K562 (cell line): ENCODE results near the gene TAS1R3. TPM values are rescaled to one million over a fixed set of nuclear protein-coding genes. Genes with fewer than 3 reads are reported as not detected.

ENCODE experiments used
- ATAC-seq: fragments of 200-7000 bp; cut with Tn5 transposase; 3 replicates; pipeline ENCODE4 v1.9.1; 2020; ENCODE audit warnings: moderate library complexity
- BruUV-seq: library from RNA; stranded (reverse); fragments of 400-500 nt; replicated peaks from 2 replicates; lab custom pipeline; 2021; lab: Mats Ljungman, UMichigan
- CTCF ChIA-PET: fragments of 300-600 bp; formaldehyde crosslinking; extraction: SDS; loops from one replicate; lab custom pipeline; 2021; ENCODE audit warnings: low intra/inter-chr PET ratio; lab: Yijun Ruan, JAX
- POLR2A ChIA-PET: fragments of 300-600, 350-650 bp; sonication (Branson Sonifier 250); formaldehyde crosslinking; extraction: SDS; loops from one replicate; lab custom pipeline; 2021; ENCODE audit warnings: antibody characterized with exemption, inconsistent platforms; lab: Yijun Ruan, JAX
- DNase-seq, 4 experiments: peaks; one replicate each; pipeline versions ENCODE4 v3.0.0 to v3.0.0-alpha.2; 2011 to 2018; ENCODE audit warnings: low spot score in 3 of 4, mixed read lengths in 3 of 4; ENCODE audit errors: extremely low read depth in 1 of 4
- FAIRE-seq: peaks from 2 replicates; lab custom pipeline; 2011; peaks lifted over from hg19 to GRCh38; lab: Jason Lieb, UNC
- H2AFZ ChIP-seq: 2 replicates; pipeline ENCODE4 v1.6.0; 2011; ENCODE audit warnings: low read depth, low read length, control low read depth, inconsistent platforms
- H3K27ac ChIP-seq: fragments of 200-600 bp; 3 replicates; pipeline ENCODE4 v1.8.0; 2011; ENCODE audit warnings: low read depth, mild to moderate bottlenecking, control low read depth, inconsistent platforms, low read length, moderate library complexity, mixed read lengths; ENCODE audit errors: extremely low read depth
- H3K27me3 ChIP-seq, 2 experiments: fragments of 300-600 bp in 1 of 2; 2 replicates in 1 of 2; 3 replicates in 1 of 2; pipeline versions ENCODE4 v1.6.0 to v1.8.0; 2011; ENCODE audit warnings: inconsistent platforms in 2 of 2, low read length in 2 of 2, mild to moderate bottlenecking in 1 of 2, mixed read lengths in 1 of 2, moderate library complexity in 1 of 2; ENCODE audit not compliant: control insufficient read depth in 2 of 2, insufficient read depth in 2 of 2
- H3K36me3 ChIP-seq: fragments of 300-600 bp; 3 replicates; pipeline ENCODE4 v1.8.0; 2011; ENCODE audit warnings: mild to moderate bottlenecking, low read length, inconsistent platforms; ENCODE audit not compliant: control insufficient read depth, insufficient read depth
- H3K4me1 ChIP-seq, 2 experiments: fragments of 200-600 bp in 1 of 2; replicated peaks in 1 of 2; 2 replicates in 1 of 2; 3 replicates in 1 of 2; pipeline versions ENCODE4 v1.5.1 to v1.8.0; 2011; ENCODE audit warnings: inconsistent platforms in 2 of 2, low read length in 2 of 2, mild to moderate bottlenecking in 1 of 2, mixed read lengths in 1 of 2, moderate library complexity in 1 of 2; ENCODE audit not compliant: control insufficient read depth in 2 of 2, insufficient read depth in 2 of 2
- H3K4me2 ChIP-seq: 2 replicates; pipeline ENCODE4 v1.6.1; 2011; ENCODE audit warnings: low read length, control low read depth, inconsistent platforms, mixed read lengths; ENCODE audit not compliant: insufficient read depth
- H3K4me3 ChIP-seq: fragments of 200-600 bp; sonication (generic), shearing (Covaris generic); 2 replicates; pipeline ENCODE4 v1.5.1; 2016; ENCODE audit warnings: control low read depth, inconsistent platforms
- H3K79me2 ChIP-seq: fragments of 200-600 bp; 3 replicates; pipeline ENCODE4 v1.8.0; 2011; ENCODE audit warnings: low read length, inconsistent platforms; ENCODE audit not compliant: control insufficient read depth, insufficient read depth
- H3K9ac ChIP-seq, 2 experiments: 2 replicates each; pipeline versions ENCODE4 v1.6.0 to v1.6.1; 2011; ENCODE audit warnings: low read depth in 2 of 2, low read length in 2 of 2, control low read depth in 1 of 2, inconsistent platforms in 1 of 2, mild to moderate bottlenecking in 1 of 2, mixed read lengths in 1 of 2; ENCODE audit not compliant: insufficient read depth in 1 of 2
- H3K9me1 ChIP-seq: one replicate; pipeline ENCODE4 v1.6.0; 2011; ENCODE audit warnings: inconsistent platforms, mild to moderate bottlenecking, low read length, moderate library complexity; ENCODE audit not compliant: control insufficient read depth, insufficient read depth
- H3K9me3 ChIP-seq: replicated peaks from 2 replicates; pipeline ENCODE4 v1.5.1; 2011; ENCODE audit warnings: low read depth, low read length, inconsistent platforms; ENCODE audit not compliant: control insufficient read depth, insufficient read depth
- H4K20me1 ChIP-seq: replicated peaks from 2 replicates; pipeline ENCODE4 v1.6.1; 2011; ENCODE audit warnings: low read length, inconsistent platforms, mixed read lengths; ENCODE audit not compliant: control insufficient read depth, insufficient read depth
- ADNP ChIP-seq: fragments of 200-800 bp; sonication (Bioruptor generic); IDR thresholded peaks from 2 replicates; pipeline ENCODE4 v1.6.1; 2016; ENCODE audit warnings: missing genetic modification characterization, missing compliant biosample characterization
- CREB5 ChIP-seq: fragments of 250-450 bp; sonication (Bioruptor Pico); IDR thresholded peaks from 2 replicates; pipeline ENCODE4 v1.5.0; 2020; ENCODE audit warnings: mild to moderate bottlenecking
- FIP1L1 ChIP-seq: fragments of 200-400 bp; formaldehyde crosslinking; IDR thresholded peaks from 2 replicates; pipeline ENCODE4 v1.6.1; 2018; ENCODE audit warnings: mild to moderate bottlenecking, low read depth, low read length; ENCODE audit not compliant: poor library complexity, severe bottlenecking
- HDAC1 ChIP-seq, 2 experiments: fragments of 450-650 bp; IDR thresholded peaks; 2 replicates each; pipeline ENCODE4 v1.6.1; 2016 to 2017; ENCODE audit warnings: inconsistent platforms in 1 of 2, mild to moderate bottlenecking in 1 of 2, moderate library complexity in 1 of 2
- MAZ ChIP-seq, 2 experiments: fragments of 450-650 bp in 1 of 2; sonication (generic) in 1 of 2; formaldehyde crosslinking; IDR thresholded peaks in 1 of 2; conservative IDR thresholded peaks in 1 of 2; 2 replicates each; pipeline versions ENCODE4 v1.4.0 to v1.5.0; 2020; ENCODE audit warnings: mild to moderate bottlenecking in 1 of 2, missing genetic modification reagents in 1 of 2
- MCM7 ChIP-seq, 2 experiments: fragments of 450-650 bp; IDR thresholded peaks; 2 replicates each; pipeline ENCODE4 v1.6.1; 2016 to 2018
- NFIC ChIP-seq: fragments of 450-650 bp; IDR thresholded peaks from 2 replicates; pipeline ENCODE4 v1.6.1; 2017; ENCODE audit warnings: mild to moderate bottlenecking, inconsistent platforms
- SUPT5H ChIP-seq: fragments of 450-650 bp; IDR thresholded peaks from 2 replicates; pipeline ENCODE4 v1.6.1; 2016
- TRIM28 ChIP-seq: fragments of 450-650 bp; IDR thresholded peaks from 2 replicates; pipeline ENCODE4 v1.6.1; 2017
- USF1 ChIP-seq: sonication (generic); formaldehyde crosslinking; IDR thresholded peaks from 2 replicates; pipeline ENCODE4 v1.9.0; 2022; ENCODE audit warnings: mild to moderate bottlenecking, missing genetic modification reagents
- ZBTB2 ChIP-seq: fragments of 450-650 bp; IDR thresholded peaks from 2 replicates; pipeline ENCODE4 v1.6.1; 2016; ENCODE audit warnings: antibody characterized with exemption
- ZNF143 ChIP-seq: sonication (generic); formaldehyde crosslinking; IDR thresholded peaks from 2 replicates; pipeline ENCODE4 v1.9.0; 2022; ENCODE audit warnings: mild to moderate bottlenecking, missing genetic modification reagents
- WGBS: fragments of 100-300 bp; shearing (Covaris generic); methylation state at CpG from one replicate; pipeline ENCODE4 v1.1.6; 2016; ENCODE audit warnings: low coverage, mixed read lengths; ENCODE audit not compliant: insufficient coverage; ENCODE audit errors: missing lambda C conversion rate; 5-methylcytosine and 5-hydroxymethylcytosine counted together
- in situ Hi-C: fragments of 300-500 bp; cut with MboI; formaldehyde crosslinking; loops from 4 replicates; pipeline ENCODE4 v1.15.0; 2018; ENCODE audit warnings: inconsistent platforms, mixed read lengths
- intact Hi-C: fragments of 100-400 bp; cut with micrococcal nuclease; formaldehyde crosslinking; loops from 2 replicates; pipeline ENCODE4 v1.14.2; 2022
- polyA plus RNA-seq, 8 experiments: library from polyadenylated mRNA; depleted of rRNA in 4 of 8; stranded (reverse) in 5 of 8; unstranded in 3 of 8; fragments of >200 nt; fragmentation: Nextera tagmentation in 2 of 8; fragmentation: Illumina TruSeq in 1 of 8; extraction: Ambion mirVana in 2 of 8; extraction: Trizol in 1 of 8; gene quantifications; 2 replicates each; pipeline versions ENCODE4 v1.2.1 to v1.2.3, GENCODE V29; 2011 to 2014; ENCODE audit warnings: inconsistent platforms in 1 of 8, missing spikeins in 1 of 8
- total RNA-seq, 7 experiments: library from RNA; depleted of rRNA in 6 of 7; stranded (reverse); fragments of >200 nt in 6 of 7; fragmentation: Illumina TruSeq in 2 of 7; extraction: Trizol in 2 of 7; gene quantifications; 2 replicates each; pipeline versions ENCODE4 v1.2.1 to v1.2.3, GENCODE V29; 2011 to 2021; ENCODE audit warnings: low replicate concordance in 1 of 7
- TF ChIP-seq, protein P1 (sequence below): sonication (generic); formaldehyde crosslinking; IDR thresholded peaks from 2 replicates; pipeline ENCODE4 v1.5.0; 2020; ENCODE audit warnings: missing genetic modification reagents

TAS1R3 gene
- total and polyA plus RNA-seq, 9 of the 15 experiments (the other 6 are each of a cell fraction or from before 2014, with no cell fraction given) = 0.07 to 0.13 TPM; not detected in 7

DNA sequence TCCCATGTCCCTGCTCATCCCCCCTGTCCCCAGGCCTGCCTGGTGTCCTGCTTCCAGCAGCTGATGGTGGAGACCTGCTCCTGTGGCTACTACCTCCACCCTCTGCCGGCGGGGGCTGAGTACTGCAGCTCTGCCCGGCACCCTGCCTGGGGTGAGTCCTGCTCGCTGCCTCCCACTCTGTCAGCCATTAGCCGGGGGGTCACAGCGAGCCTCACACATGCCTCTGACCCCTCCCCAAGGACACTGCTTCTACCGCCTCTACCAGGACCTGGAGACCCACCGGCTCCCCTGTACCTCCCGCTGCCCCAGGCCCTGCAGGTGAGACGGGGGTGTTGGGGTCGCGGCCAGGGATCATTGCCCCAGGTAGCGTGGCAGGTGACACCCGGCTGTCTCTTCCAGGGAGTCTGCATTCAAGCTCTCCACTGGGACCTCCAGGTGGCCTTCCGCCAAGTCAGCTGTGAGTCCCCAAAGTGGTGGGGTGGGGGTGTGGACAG lies 40.8 kb upstream of the TAS1R3 start (continued):
- peak; percentile 53; the same call in 1 of the 2 replicates for TF ChIP-seq ZBTB2
- no peak for TF ChIP-seq TRIM28
- TF ChIP-seq ZNF143 = 0 out of 2 replicates have a peak, but pooled peaks have one; percentile 27
- TF ChIP-seq MAZ (CRISPR knock-in tag; conservative IDR thresholded peaks at IDR 0.05 in 1 of 2, IDR thresholded peaks at IDR 0.05 in 1 of 2) = peak in 1 of 2 experiments; percentile 52; a peak in 1 of 4 replicates
- no peak for TF ChIP-seq ADNP (tag)

- no peak overlapping the region for H3K4me3 ChIP-seq
- H3K9me1 ChIP-seq = peaks cover 8% of the 10 kb centered on the region
- no peak overlapping the region for H2AFZ ChIP-seq
- POLR2A ChIA-PET = interaction anchor here (0.6 to 1.5 kb wide), 10 partner anchors 11 to 312 kb away, joined by 3 to 6 read pairs (median 4); partner anchors contain the start of gene SCNN1D
- in situ Hi-C loops (no loop called here), intact Hi-C loops (loop anchor here (2.0 to 10.0 kb wide), 2 partner anchors 168 to 306 kb away; partner anchors contain the start of gene PERM1)
- 2% methylated on average over 27 of the region's 28 CpGs for WGBS
- CTCF ChIA-PET = interaction anchor here (0.5 to 1.5 kb wide), 4 partner anchors 169 to 387 kb away, joined by 5 to 8 read pairs (median 6); no protein-coding TSS in a partner anchor
- ATAC-seq = peak; percentile 23
- peak overlapping the region in 1 of 2 experiments; percentile 82; a peak in 2 of 4 replicates for H3K9ac ChIP-seq
- H3K27ac ChIP-seq = no peak overlapping the region
- no TSS peak for BruUV-seq
- H3K27me3 ChIP-seq = peaks cover 2 to 27% of the 10 kb centered on the region in 2 experiments; a peak in 3 of 5 replicates
- DNase-seq = peak; percentile 47 to 68 (median 63)
- peaks cover 10% of the 10 kb centered on the region; the same call in 1 of the 3 replicates for H3K36me3 ChIP-seq
- no peaks in the 10 kb centered on the region for H3K79me2 ChIP-seq
- H3K9me3 ChIP-seq = no peaks in the 10 kb centered on the region
- peaks cover 5 to 86% of the 10 kb centered on the region in 2 experiments; a peak in 3 of 5 replicates for H3K4me1 ChIP-seq
- FAIRE-seq = peak; percentile 71
- no peak overlapping the region for H3K4me2 ChIP-seq
- peaks cover 19% of the 10 kb centered on the region; the same call in 1 of the 2 replicates for H4K20me1 ChIP-seq
- TF ChIP-seq, protein P1, sequence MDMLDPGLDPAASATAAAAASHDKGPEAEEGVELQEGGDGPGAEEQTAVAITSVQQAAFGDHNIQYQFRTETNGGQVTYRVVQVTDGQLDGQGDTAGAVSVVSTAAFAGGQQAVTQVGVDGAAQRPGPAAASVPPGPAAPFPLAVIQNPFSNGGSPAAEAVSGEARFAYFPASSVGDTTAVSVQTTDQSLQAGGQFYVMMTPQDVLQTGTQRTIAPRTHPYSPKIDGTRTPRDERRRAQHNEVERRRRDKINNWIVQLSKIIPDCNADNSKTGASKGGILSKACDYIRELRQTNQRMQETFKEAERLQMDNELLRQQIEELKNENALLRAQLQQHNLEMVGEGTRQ (CRISPR knock-in tag) = peak; percentile 10; the same call in 1 of the 2 replicates
- TF ChIP-seq MCM7 (IDR thresholded peaks at IDR 0.05) (no peak), FIP1L1 (peak; percentile 60), CREB5 (CRISPR knock-in tag) (no peak), HDAC1 (IDR thresholded peaks at IDR 0.05) (no peak), SUPT5H (no peak), NFIC (peak; percentile 96), USF1 (0 out of 2 replicates have a peak, but pooled peaks have one; percentile 5)
Observed at GRCh38 chr1:1291023-1291528, 40.0 kb upstream of the TAS1R3 start.
